Natural killer cell (primary cell): ENCODE measurements around the gene ANKRD6. TPM values are rescaled to one million over a fixed set of nuclear protein-coding genes. Genes with fewer than 3 reads are reported as not detected.

Experiments used
- ATAC-seq, 3 donors: fragments of 150-1000 bp in 2 of 3; fragments of 200-7000 bp in 1 of 3; cut with Tn5 transposase; 1 replicate in 1 of 3; 2 replicates in 2 of 3; pipeline ENCODE4 v1.10.0; 2021; ENCODE audit warnings: mild to moderate bottlenecking in 2 of 3, moderate library complexity in 2 of 3
- DNase-seq, 2 donors: peaks; one replicate each; pipeline versions ENCODE4 v3.0.0 to v3.0.0-alpha.2; 2013 to 2021; ENCODE audit warnings: mixed read lengths in 1 of 2
- H3K27ac ChIP-seq: one replicate; pipeline ENCODE4 v1.5.1; 2013; ENCODE audit warnings: mild to moderate bottlenecking, low read length
- H3K27me3 ChIP-seq: one replicate; pipeline ENCODE4 v1.6.1; 2013; ENCODE audit warnings: low read length; ENCODE audit not compliant: control insufficient read depth, insufficient read depth
- H3K36me3 ChIP-seq: one replicate; pipeline ENCODE4 v1.6.1; 2013; ENCODE audit warnings: low read length; ENCODE audit not compliant: control insufficient read depth, insufficient read depth
- H3K4me1 ChIP-seq: one replicate; pipeline ENCODE4 v1.6.1; 2013; ENCODE audit warnings: low read length; ENCODE audit not compliant: control insufficient read depth, insufficient read depth
- H3K4me3 ChIP-seq: one replicate; pipeline ENCODE4 v1.5.1; 2013; ENCODE audit warnings: low read length
- H3K9me3 ChIP-seq: one replicate; pipeline ENCODE4 v1.6.1; 2013; ENCODE audit warnings: low read length; ENCODE audit not compliant: control insufficient read depth, insufficient read depth
- H3K27ac Mint-ChIP-seq, 2 donors: one replicate each; pipeline ENCODE4 v1.8.0; 2022; ENCODE audit warnings: mild to moderate bottlenecking in 2 of 2, mixed read lengths in 2 of 2, moderate library complexity in 1 of 2
- H3K27me3 Mint-ChIP-seq, 2 donors: one replicate each; pipeline ENCODE4 v1.8.0; 2022; ENCODE audit warnings: low read depth in 2 of 2, mixed read lengths in 2 of 2
- H3K36me3 Mint-ChIP-seq: one replicate; pipeline ENCODE4 v1.8.0; 2022; ENCODE audit warnings: mixed read lengths
- H3K4me1 Mint-ChIP-seq, 2 donors: one replicate each; pipeline ENCODE4 v1.8.0; 2022; ENCODE audit warnings: mixed read lengths in 2 of 2
- H3K4me3 Mint-ChIP-seq: one replicate; pipeline ENCODE4 v1.8.0; 2022; ENCODE audit warnings: mild to moderate bottlenecking, moderate library complexity, mixed read lengths
- H3K9me3 Mint-ChIP-seq, 2 donors: one replicate each; pipeline ENCODE4 v1.8.0; 2022; ENCODE audit warnings: mixed read lengths in 2 of 2
- WGBS: methylation state at CpG from one replicate; pipeline ENCODE4 v1.1.7; 2013; ENCODE audit warnings: missing lambda C conversion rate; ENCODE audit not compliant: insufficient coverage; 5-methylcytosine and 5-hydroxymethylcytosine counted together
- intact Hi-C: fragments of 100-400 bp; cut with micrococcal nuclease; formaldehyde crosslinking; loops from one replicate; pipeline ENCODE4 v1.14.2; 2022
- total RNA-seq, 4 donors: library from RNA; stranded (reverse); fragments of 120-200 nt in 1 of 4; gene quantifications; one replicate each; pipeline versions ENCODE4 v1.2.3 to v1.2.4, GENCODE V29; 2013 to 2022
- TF ChIP-seq, protein P1 (sequence below): fragments of 200-600 bp; IDR thresholded peaks from one replicate; pipeline ENCODE4 v1.8.0; 2022; ENCODE audit warnings: antibody characterized with exemption

The ANKRD6 gene
- total RNA-seq, 3 donors from 2014 or later (not counting 1 experiment from before 2014, with no cell fraction given), result 4.5 to 9.0 (median 4.6) TPM

DNA sequence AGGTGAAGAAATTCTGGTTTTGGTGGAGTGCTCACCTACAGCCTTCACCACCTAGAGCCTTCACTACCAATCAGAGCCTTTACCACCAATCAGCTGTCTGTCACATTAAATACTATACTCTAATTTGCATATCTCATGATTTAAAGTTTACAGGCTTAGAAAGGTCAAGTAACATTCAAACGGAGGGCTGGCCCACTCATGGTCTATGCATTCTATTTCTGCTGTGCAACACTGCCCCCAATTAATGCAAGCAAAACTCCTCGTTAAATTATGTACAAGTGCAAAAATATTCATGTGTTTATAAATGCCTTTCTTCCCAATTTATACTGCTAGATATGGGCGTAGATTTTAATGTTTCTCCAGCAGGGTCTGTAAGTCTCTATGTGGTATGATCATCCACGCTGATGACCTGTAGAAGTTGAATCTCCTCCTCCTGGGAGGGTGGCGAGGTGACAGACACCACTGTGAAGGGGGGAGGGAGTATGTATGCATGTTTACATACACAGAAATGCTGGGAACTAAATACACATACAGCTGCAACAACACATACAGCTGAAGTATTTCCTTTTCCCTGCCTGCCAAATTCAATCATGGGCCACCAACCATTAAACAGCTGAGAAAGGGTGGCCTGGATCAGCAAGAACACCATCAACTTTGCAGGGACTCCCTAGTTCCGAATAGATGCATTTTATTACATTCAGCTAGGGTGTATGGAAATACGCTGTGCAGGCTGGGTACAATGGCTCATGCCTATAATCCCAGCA is 34.0 kb upstream of the ANKRD6 start:
- no peaks in the 10 kb centered on the region for H3K9me3 ChIP-seq
- 91% methylated on average over 5 of the region's 7 CpGs for WGBS
- TF ChIP-seq, protein P1, sequence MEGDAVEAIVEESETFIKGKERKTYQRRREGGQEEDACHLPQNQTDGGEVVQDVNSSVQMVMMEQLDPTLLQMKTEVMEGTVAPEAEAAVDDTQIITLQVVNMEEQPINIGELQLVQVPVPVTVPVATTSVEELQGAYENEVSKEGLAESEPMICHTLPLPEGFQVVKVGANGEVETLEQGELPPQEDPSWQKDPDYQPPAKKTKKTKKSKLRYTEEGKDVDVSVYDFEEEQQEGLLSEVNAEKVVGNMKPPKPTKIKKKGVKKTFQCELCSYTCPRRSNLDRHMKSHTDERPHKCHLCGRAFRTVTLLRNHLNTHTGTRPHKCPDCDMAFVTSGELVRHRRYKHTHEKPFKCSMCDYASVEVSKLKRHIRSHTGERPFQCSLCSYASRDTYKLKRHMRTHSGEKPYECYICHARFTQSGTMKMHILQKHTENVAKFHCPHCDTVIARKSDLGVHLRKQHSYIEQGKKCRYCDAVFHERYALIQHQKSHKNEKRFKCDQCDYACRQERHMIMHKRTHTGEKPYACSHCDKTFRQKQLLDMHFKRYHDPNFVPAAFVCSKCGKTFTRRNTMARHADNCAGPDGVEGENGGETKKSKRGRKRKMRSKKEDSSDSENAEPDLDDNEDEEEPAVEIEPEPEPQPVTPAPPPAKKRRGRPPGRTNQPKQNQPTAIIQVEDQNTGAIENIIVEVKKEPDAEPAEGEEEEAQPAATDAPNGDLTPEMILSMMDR, result no peak
- Mint-ChIP-seq H3K27me3 (peaks cover 1 to 9% of the 10 kb centered on the region in 2 donors), H3K36me3 (no peaks in the 10 kb centered on the region), H3K9me3 (no peaks in the 10 kb centered on the region), H3K4me1 (no peaks in the 10 kb centered on the region), H3K27ac (no peak overlapping the region), H3K4me3 (no peak overlapping the region)
- H3K36me3 ChIP-seq, result no peaks in the 10 kb centered on the region
- H3K27me3 ChIP-seq, result no peaks in the 10 kb centered on the region
- intact Hi-C loops, result no loop called here
- DNase-seq (no peak), ATAC-seq (no peak)
- H3K4me3 ChIP-seq, result no peak overlapping the region
- no peaks in the 10 kb centered on the region for H3K4me1 ChIP-seq
- H3K27ac ChIP-seq, result no peak overlapping the region

DNA sequence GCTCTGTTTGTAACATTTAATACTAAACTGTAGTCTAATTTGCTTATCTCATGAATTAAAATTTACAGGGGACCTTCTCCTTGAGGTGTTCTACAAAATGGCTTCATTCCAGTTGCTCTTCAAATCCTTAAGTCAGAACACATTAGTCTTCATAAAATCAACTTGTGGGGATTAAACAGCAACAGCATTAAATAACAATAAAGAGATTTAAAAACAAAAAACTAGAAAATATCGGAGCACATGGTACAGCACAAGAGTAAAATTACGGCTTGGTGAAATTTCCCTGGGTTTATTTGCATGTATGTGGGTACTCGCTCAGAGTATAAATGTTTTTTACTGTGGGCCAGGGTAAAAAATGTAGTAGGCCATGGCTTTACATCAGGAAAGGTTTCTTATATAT is 32.9 kb upstream of the ANKRD6 start:
- Mint-ChIP-seq H3K9me3 (no peaks in the 10 kb centered on the region), H3K4me1 (no peaks in the 10 kb centered on the region), H3K36me3 (no peaks in the 10 kb centered on the region), H3K4me3 (no peak overlapping the region), H3K27me3 (peaks cover 0 to 12% of the 10 kb centered on the region in 2 donors), H3K27ac (no peak overlapping the region)
- H3K27ac ChIP-seq, result no peak overlapping the region
- no peaks in the 10 kb centered on the region for H3K36me3 ChIP-seq
- no peaks in the 10 kb centered on the region for H3K9me3 ChIP-seq
- DNase-seq (no peak), ATAC-seq (no peak)
- no peaks in the 10 kb centered on the region for H3K27me3 ChIP-seq
- 98% methylated on average over 3 of the region's 3 CpGs for WGBS
- intact Hi-C loops, result no loop called here
- H3K4me1 ChIP-seq, result no peaks in the 10 kb centered on the region
- TF ChIP-seq, protein P1, result no peak
- H3K4me3 ChIP-seq, result no peak overlapping the region

DNA sequence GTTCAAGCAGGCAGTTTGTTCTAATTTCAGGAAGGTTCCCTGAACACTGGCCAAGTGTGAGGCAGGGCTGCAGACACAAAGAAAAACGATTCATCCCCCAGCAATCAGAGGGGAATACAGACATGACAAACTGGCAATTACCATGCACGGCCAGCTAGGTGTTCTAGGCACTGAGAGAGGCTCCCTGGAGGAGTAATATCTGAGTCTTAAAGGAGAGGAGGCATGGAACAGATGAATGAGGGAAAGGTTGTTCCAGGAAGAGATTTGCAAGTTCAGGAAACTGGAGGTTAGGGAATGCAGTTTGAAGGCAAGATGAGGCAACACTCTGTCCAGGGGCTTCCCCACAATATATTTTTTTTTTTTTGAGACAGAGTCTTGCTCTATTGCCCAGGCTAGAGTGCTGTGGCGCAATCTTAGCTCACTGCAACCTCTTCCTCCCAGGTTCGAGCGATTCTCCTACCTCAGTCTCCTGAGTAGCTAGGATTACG is 32.0 kb upstream of the ANKRD6 start:
- H3K4me3 Mint-ChIP-seq, result no peak overlapping the region
- Histone ChIP-seq H3K4me3 (no peak overlapping the region), H3K27me3 (no peaks in the 10 kb centered on the region), H3K9me3 (no peaks in the 10 kb centered on the region), H3K27ac (no peak overlapping the region), H3K36me3 (no peaks in the 10 kb centered on the region), H3K4me1 (peaks cover under 1% of the 10 kb centered on the region)
- peaks cover 7 to 17% of the 10 kb centered on the region in 2 donors for H3K27me3 Mint-ChIP-seq
- H3K27ac Mint-ChIP-seq, result no peak overlapping the region
- TF ChIP-seq, protein P1, result no peak
- no peak for ATAC-seq
- DNase-seq, result no peak
- H3K9me3 Mint-ChIP-seq, result no peaks in the 10 kb centered on the region
- no peaks in the 10 kb centered on the region for H3K36me3 Mint-ChIP-seq
- 77% methylated on average over 6 of the region's 6 CpGs for WGBS
- intact Hi-C loops, result no loop called here
- H3K4me1 Mint-ChIP-seq, result peaks cover under 1 to 2% of the 10 kb centered on the region in 2 donors
